H1 (cell line): Measurements from ENCODE around the gene RASSF10.

Source experiments
- CTCF ChIP-seq, 3 experiments: IDR thresholded peaks; 1 replicate in 2 of 3; 2 replicates in 1 of 3; pipeline versions ENCODE4 v1.5.1 to v1.6.1; 2011; ENCODE audit warnings: low read length in 3 of 3, mild to moderate bottlenecking in 3 of 3, inconsistent platforms in 2 of 3, low read depth in 1 of 3, moderate library complexity in 1 of 3; ENCODE audit not compliant: insufficient read depth in 1 of 3; ENCODE audit errors: control extremely low read depth in 1 of 3
- RFX5 ChIP-seq: IDR thresholded peaks from 2 replicates; pipeline ENCODE4 v1.6.1; 2011; ENCODE audit warnings: low read depth, low read length, improper control_type of control experiment, borderline replicate concordance
- SIN3A ChIP-seq, 2 experiments: IDR thresholded peaks in 1 of 2; conservative IDR thresholded peaks in 1 of 2; 2 replicates each; pipeline ENCODE4 v1.6.1; 2011 to 2012; ENCODE audit warnings: low read length in 2 of 2, improper control_type of control experiment in 1 of 2, low read depth in 1 of 2, mild to moderate bottlenecking in 1 of 2
- SP2 ChIP-seq: IDR thresholded peaks from 2 replicates; pipeline ENCODE4 v1.6.1; 2012; ENCODE audit warnings: mild to moderate bottlenecking, low read length, inconsistent platforms
- SRF ChIP-seq: IDR thresholded peaks from 2 replicates; pipeline ENCODE4 v1.6.1; 2011; ENCODE audit warnings: mild to moderate bottlenecking, low read depth, low read length, moderate library complexity
- YY1 ChIP-seq: IDR thresholded peaks from 2 replicates; pipeline ENCODE4 v1.6.1; 2011; ENCODE audit warnings: low read depth, mild to moderate bottlenecking, low read length

- no peak for TF ChIP-seq SIN3A (conservative IDR thresholded peaks at IDR 0.05 in 1 of 2, IDR thresholded peaks at IDR 0.05 in 1 of 2; ENCODE audit: low read depth in 1 of 2, low read length in 2 of 2)
- TF ChIP-seq YY1 = no peak
- no peak for TF ChIP-seq SP2
- no peak for TF ChIP-seq SRF
- no peak for TF ChIP-seq RFX5
- no peak for TF ChIP-seq CTCF (IDR thresholded peaks at IDR 0.05; ENCODE audit: control extremely low read depth in 1 of 3, insufficient read depth in 1 of 3, low read depth in 1 of 3, low read length in 3 of 3)
Observed at GRCh38 chr11:12997168-12997567, 11.9 kb upstream of the RASSF10 start.
